ENCODE data around the gene COLGALT1. TPM values are rescaled to one million over a fixed set of nuclear protein-coding genes. Genes with fewer than 3 reads are reported as not detected.

Gene COLGALT1
- total RNA-seq, 4 donors from 2014 or later, result 38.6 to 78.6 (median 54.7) TPM

- intact Hi-C loops (cut with DNase I; ENCODE audit: low total_unique reads) (no loop called here), in situ Hi-C loops (cut with MboI; ENCODE audit: low pct_ligation_motif_present in 1 of 4, low pct_unique_long_range_greater_than_20kb in 1 of 4, low sequenced_read_pairs in 3 of 4) (no loop called here)
- 38 to 40% methylated on average over 1 to 16 of the region's 16 CpGs for WGBS, 2 donors (ENCODE audit: low coverage in 1 of 2)
- peak overlapping the region; percentile 14 to 70 (median 60) for H3K27ac ChIP-seq
- peaks cover 0 to 15% (median 7%) of the 10 kb centered on the region in 4 donors for H3K36me3 ChIP-seq
- no peaks in the 10 kb centered on the region for H3K27me3 ChIP-seq
- H3K9me3 ChIP-seq, result no peaks in the 10 kb centered on the region
- TF ChIP-seq CTCF (IDR thresholded peaks at IDR 0.05), result no peak
- no peak for TF ChIP-seq POLR2A (IDR thresholded peaks at IDR 0.05)
- TF ChIP-seq EP300 (IDR thresholded peaks at IDR 0.05; ENCODE audit: low read depth), result no peak
- TF ChIP-seq POLR2AphosphoS5 (IDR thresholded peaks at IDR 0.05), result no peak
- peak; percentile 78 for DNase-seq
- no peak overlapping the region for H3K4me3 ChIP-seq
- H3K4me1 ChIP-seq, result peaks cover 0 to 18% (median 10%) of the 10 kb centered on the region in 4 donors
Measured at GRCh38 chr19:17579661-17580244, 24.3 kb downstream of the COLGALT1 start.

GRCh38 chr19:17580470-17581144, 25.2 kb downstream of the COLGALT1 start:
- 91 to 100% methylated on average over 3 to 26 of the region's 28 CpGs for WGBS, 2 donors (ENCODE audit: low coverage in 1 of 2)
- Histone ChIP-seq H3K9me3 (no peaks in the 10 kb centered on the region), H3K4me3 (no peak overlapping the region), H3K27ac (no peak overlapping the region), H3K4me1 (peaks cover 0 to 18% (median 10%) of the 10 kb centered on the region in 4 donors), H3K27me3 (no peaks in the 10 kb centered on the region), H3K36me3 (peaks cover 0 to 15% (median 7%) of the 10 kb centered on the region in 4 donors)
- TF ChIP-seq POLR2AphosphoS5 (IDR thresholded peaks at IDR 0.05) (no peak), POLR2A (IDR thresholded peaks at IDR 0.05) (no peak), EP300 (IDR thresholded peaks at IDR 0.05; ENCODE audit: low read depth) (no peak), CTCF (IDR thresholded peaks at IDR 0.05) (no peak)
- DNase-seq, result no peak
- intact Hi-C loops (cut with DNase I; ENCODE audit: low total_unique reads), result no loop called here
- in situ Hi-C loops (cut with MboI; ENCODE audit: low pct_ligation_motif_present in 1 of 4, low pct_unique_long_range_greater_than_20kb in 1 of 4, low sequenced_read_pairs in 3 of 4), result no loop called here

GRCh38 chr19:17581211-17581874, 25.9 kb downstream of the COLGALT1 start:
- intact Hi-C loops (cut with DNase I; ENCODE audit: low total_unique reads) (no loop called here), in situ Hi-C loops (cut with MboI; ENCODE audit: low pct_ligation_motif_present in 1 of 4, low pct_unique_long_range_greater_than_20kb in 1 of 4, low sequenced_read_pairs in 3 of 4) (no loop called here)
- H3K36me3 ChIP-seq, result peaks cover 0 to 15% (median 7%) of the 10 kb centered on the region in 4 donors
- no peaks in the 10 kb centered on the region for H3K9me3 ChIP-seq
- H3K4me3 ChIP-seq, result no peak overlapping the region
- DNase-seq, result no peak
- H3K4me1 ChIP-seq, result peaks cover 0 to 17% (median 10%) of the 10 kb centered on the region in 4 donors
- no peaks in the 10 kb centered on the region for H3K27me3 ChIP-seq
- TF ChIP-seq CTCF (IDR thresholded peaks at IDR 0.05), result no peak
- no peak for TF ChIP-seq POLR2AphosphoS5 (IDR thresholded peaks at IDR 0.05)
- TF ChIP-seq EP300 (IDR thresholded peaks at IDR 0.05; ENCODE audit: low read depth), result no peak
- TF ChIP-seq POLR2A (IDR thresholded peaks at IDR 0.05), result no peak
- no peak overlapping the region for H3K27ac ChIP-seq
- WGBS, 2 donors (ENCODE audit: low coverage in 1 of 2), result 88 to 100% methylated on average over 2 to 19 of the region's 19 CpGs

- TF ChIP-seq POLR2A (IDR thresholded peaks at IDR 0.05), result no peak
- no peak for TF ChIP-seq CTCF (IDR thresholded peaks at IDR 0.05)
- no peak for TF ChIP-seq EP300 (IDR thresholded peaks at IDR 0.05; ENCODE audit: low read depth)
- no peak for TF ChIP-seq POLR2AphosphoS5 (IDR thresholded peaks at IDR 0.05)
- no peaks in the 10 kb centered on the region for H3K27me3 ChIP-seq
- H3K9me3 ChIP-seq, result no peaks in the 10 kb centered on the region
- peaks cover 0 to 9% (median 7%) of the 10 kb centered on the region in 4 donors for H3K4me1 ChIP-seq
- 89% methylated on average over 8 of the region's 8 CpGs; no CpG with 5 or more reads in 1 of the 2 donors for WGBS, 2 donors (ENCODE audit: low coverage in 1 of 2)
- intact Hi-C loops (cut with DNase I; ENCODE audit: low total_unique reads), result no loop called here
- peaks cover 0 to 15% (median 7%) of the 10 kb centered on the region in 4 donors for H3K36me3 ChIP-seq
- no peak for DNase-seq
- no peak overlapping the region for H3K4me3 ChIP-seq
- in situ Hi-C loops (cut with MboI; ENCODE audit: low pct_ligation_motif_present in 1 of 4, low pct_unique_long_range_greater_than_20kb in 1 of 4, low sequenced_read_pairs in 3 of 4), result no loop called here
- no peak overlapping the region for H3K27ac ChIP-seq
Measured at GRCh38 chr19:17582613-17583012, 27.2 kb downstream of the COLGALT1 start.

Measured in transverse colon (tissue), 4 donors.